GM12865 (cell line): ENCODE data around the gene ITGA11.

Experiments used
- DNase-seq: peaks from one replicate; pipeline ENCODE4 v3.0.0; 2010; ENCODE audit warnings: low read depth
- H3K4me3 ChIP-seq: 2 replicates; pipeline ENCODE4 v1.5.1; 2011; ENCODE audit warnings: mild to moderate bottlenecking, low read depth, low read length, control low read depth
- TF ChIP-seq, protein P1 (sequence below): IDR thresholded peaks from 2 replicates; pipeline ENCODE4 v1.5.1; 2011; ENCODE audit warnings: low read length, control low read depth, low read depth, inconsistent platforms; ENCODE audit not compliant: insufficient read depth; ENCODE audit errors: missing control alignments

Gene ITGA11

DNA sequence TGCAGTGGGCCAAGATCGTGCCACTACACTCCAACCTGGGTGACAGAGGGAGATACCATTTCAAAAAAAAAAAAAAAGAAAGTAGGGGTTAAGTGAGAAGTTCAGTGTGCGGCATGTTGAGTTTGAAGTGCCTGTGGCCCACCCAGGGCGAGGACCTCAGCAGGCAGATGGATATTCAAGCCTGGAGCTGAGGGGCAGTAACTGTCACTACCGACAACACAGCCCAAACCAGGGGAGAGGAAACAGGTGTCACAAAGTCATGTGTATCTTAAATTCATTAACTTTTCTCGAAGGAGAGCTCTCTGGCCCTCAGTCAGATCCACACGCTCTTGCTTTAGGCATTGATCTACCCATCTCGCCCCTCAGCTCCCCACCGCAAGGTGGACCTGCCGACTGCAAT, 109.2 kb downstream of the ITGA11 start:
- no peak for DNase-seq
- TF ChIP-seq, protein P1, sequence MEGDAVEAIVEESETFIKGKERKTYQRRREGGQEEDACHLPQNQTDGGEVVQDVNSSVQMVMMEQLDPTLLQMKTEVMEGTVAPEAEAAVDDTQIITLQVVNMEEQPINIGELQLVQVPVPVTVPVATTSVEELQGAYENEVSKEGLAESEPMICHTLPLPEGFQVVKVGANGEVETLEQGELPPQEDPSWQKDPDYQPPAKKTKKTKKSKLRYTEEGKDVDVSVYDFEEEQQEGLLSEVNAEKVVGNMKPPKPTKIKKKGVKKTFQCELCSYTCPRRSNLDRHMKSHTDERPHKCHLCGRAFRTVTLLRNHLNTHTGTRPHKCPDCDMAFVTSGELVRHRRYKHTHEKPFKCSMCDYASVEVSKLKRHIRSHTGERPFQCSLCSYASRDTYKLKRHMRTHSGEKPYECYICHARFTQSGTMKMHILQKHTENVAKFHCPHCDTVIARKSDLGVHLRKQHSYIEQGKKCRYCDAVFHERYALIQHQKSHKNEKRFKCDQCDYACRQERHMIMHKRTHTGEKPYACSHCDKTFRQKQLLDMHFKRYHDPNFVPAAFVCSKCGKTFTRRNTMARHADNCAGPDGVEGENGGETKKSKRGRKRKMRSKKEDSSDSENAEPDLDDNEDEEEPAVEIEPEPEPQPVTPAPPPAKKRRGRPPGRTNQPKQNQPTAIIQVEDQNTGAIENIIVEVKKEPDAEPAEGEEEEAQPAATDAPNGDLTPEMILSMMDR: no peak
- H3K4me3 ChIP-seq: no peak overlapping the region

DNA sequence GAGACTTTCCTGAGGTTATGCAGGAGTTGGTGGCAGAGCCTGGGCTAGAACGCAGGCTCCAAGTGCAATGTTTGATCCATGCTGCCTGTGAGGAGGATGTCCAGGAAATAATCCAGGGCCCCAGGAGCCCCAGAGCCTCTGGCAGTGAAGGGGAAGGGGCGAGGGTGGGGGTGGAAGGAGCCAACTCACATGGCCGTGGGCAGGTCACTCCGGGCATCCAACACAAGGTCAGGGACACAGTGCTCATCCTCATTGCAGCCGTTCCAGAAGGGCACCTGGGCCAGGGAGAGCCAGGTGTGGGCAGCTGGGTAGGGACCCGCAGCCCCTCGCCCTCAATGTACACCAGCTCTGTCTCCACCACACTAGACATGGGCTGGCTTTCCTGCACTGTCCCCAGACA, 110.7 kb downstream of the ITGA11 start:
- H3K4me3 ChIP-seq: no peak overlapping the region
- TF ChIP-seq, protein P1: no peak
- no peak for DNase-seq

GRCh38 chr15:68319997-68320396, 112.0 kb downstream of the ITGA11 start:
- no peak for DNase-seq
- TF ChIP-seq, protein P1: no peak
- H3K4me3 ChIP-seq: no peak overlapping the region

GRCh38 chr15:68318931-68319909, 112.7 kb downstream of the ITGA11 start:
- H3K4me3 ChIP-seq: no peak overlapping the region
- no peak for DNase-seq
- TF ChIP-seq, protein P1: no peak

GRCh38 chr15:68318008-68318835, 113.7 kb downstream of the ITGA11 start:
- no peak overlapping the region for H3K4me3 ChIP-seq

DNA sequence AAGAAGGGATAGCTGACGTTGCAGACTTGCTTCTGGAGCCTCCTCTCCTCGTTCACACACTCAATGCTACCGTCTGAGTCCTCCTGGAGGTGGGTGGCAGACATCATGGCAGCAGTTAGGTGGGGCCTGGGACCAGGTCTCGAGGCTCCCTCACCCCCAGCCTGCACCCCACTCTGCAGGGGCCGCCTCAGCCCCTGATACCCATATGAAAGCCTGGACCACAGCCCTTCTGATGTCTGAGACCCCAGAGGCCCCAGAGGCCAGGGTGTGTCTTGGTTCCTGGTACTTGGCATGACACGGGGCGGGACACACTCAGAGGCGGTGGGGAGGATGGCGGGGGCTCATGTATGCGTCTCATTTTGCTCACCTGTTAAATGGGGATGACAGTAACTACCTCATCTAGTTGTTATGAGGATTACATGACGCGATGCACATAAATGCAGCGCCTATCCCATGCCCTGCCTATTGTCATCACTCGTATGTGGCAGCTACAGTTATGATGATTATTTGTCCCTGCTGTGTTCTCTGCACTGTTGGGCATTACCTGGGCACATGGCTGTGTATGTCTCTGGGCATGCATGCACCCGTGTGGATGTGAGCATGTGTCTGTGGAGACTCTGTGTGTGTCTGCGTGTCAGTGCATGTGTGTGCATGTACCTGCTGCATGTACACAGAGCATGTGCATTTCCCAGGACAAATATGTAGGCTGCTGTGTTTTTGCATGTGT, 114.5 kb downstream of the ITGA11 start:
- no peak overlapping the region for H3K4me3 ChIP-seq
- no peak for DNase-seq
- TF ChIP-seq, protein P1: no peak

More at GRCh38 chr15:68318008-68318835, 113.7 kb downstream of the ITGA11 start:
- no peak for DNase-seq
- TF ChIP-seq, protein P1: no peak
